ENCODE measurements around the gene ORM1. TPM values are rescaled to one million over a fixed set of nuclear protein-coding genes. Genes with fewer than 3 reads are reported as not detected.

Gene ORM1
- total and polyA plus RNA-seq, 5 experiments from 2014 or later = not detected

- no peaks in the 10 kb centered on the region for H3K27me3 Mint-ChIP-seq
- POLR2A ChIA-PET = interaction anchor here (1.2 to 41.6 kb wide), 7 partner anchors 11 to 28 kb away, joined by 7 to 1589 read pairs (median 67); partner anchors contain the start of gene AKNA
- peaks cover 63 to 94% (median 93%) of the 10 kb centered on the region in 4 donors for H3K4me1 Mint-ChIP-seq
- peak overlapping the region; percentile 85 to 98 (median 90) for H3K27ac Mint-ChIP-seq
- H3K9me3 Mint-ChIP-seq = no peaks in the 10 kb centered on the region
- H3K36me3 Mint-ChIP-seq = peaks cover 11 to 84% (median 44%) of the 10 kb centered on the region in 3 donors
- DNase-seq = no peak
- H3K4me3 Mint-ChIP-seq = peak overlapping the region; percentile 34 to 84 (median 70)
- ATAC-seq = no peak
These were observed 52.7 kb downstream of the ORM1 start for GRCh38 chr9:114375386-114376175.

Other genes starting within 250 kb of the ORM1 start
- not detected for gene AMBP, start 244.8 kb upstream of the ORM1 start, total RNA-seq
- gene AMBP, start 244.8 kb upstream of the ORM1 start, polyA plus RNA-seq = not detected
- not detected for gene KIF12, start 223.8 kb upstream of the ORM1 start, total RNA-seq
- not detected for gene KIF12, start 223.8 kb upstream of the ORM1 start, polyA plus RNA-seq
- gene COL27A1, start 167.6 kb upstream of the ORM1 start, total RNA-seq = 1 to 10 TPM; 1.4 to 1.7 TPM
- gene COL27A1, start 167.6 kb upstream of the ORM1 start, polyA plus RNA-seq = under 1 TPM in 1 of 3 donors, not detected in 2; 0.14 TPM
- gene ORM2, start 6.8 kb downstream of the ORM1 start, total RNA-seq = not detected
- gene ORM2, start 6.8 kb downstream of the ORM1 start, polyA plus RNA-seq = not detected
- 100 to 1,000 TPM; 425 to 430 TPM for gene AKNA, start 64.9 kb downstream of the ORM1 start, total RNA-seq
- 10 to 100 TPM; 12.7 to 31.6 (median 21.3) TPM for gene AKNA, start 64.9 kb downstream of the ORM1 start, polyA plus RNA-seq
- 1 to 10 TPM; 3.3 to 4.2 TPM for gene WHRN, start 182.4 kb downstream of the ORM1 start, total RNA-seq
- gene WHRN, start 182.4 kb downstream of the ORM1 start, polyA plus RNA-seq = under 1 TPM; 0.17 to 0.56 (median 0.43) TPM

Data from naive thymus-derived CD8-positive, alpha-beta T cell (primary cell).